ENCODE data around the gene ZNF521.

Gene ZNF521

DNA sequence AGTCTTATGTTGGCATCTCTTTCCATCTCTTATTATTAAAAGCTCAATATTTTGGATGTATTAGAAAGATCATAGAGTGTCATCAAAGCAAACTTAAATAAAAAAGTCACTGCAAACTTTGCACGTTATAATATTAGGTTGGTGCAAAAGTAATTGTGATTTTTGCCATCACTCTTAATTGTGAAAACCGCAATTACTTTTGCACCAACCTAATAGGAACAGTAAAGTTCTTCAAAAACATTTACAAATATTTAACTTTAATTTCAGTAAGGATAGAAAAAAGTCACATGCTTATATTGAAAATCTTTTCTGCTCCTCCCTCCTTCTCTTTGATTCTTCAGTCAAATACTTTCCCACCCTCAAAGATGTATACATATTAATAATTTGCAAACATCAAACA is 51.5 kb downstream of the ZNF521 start:
- FAIRE-seq (no peak), DNase-seq (ENCODE audit: insufficient read length, low spot score) (no peak)
- TF ChIP-seq SPI1 (IDR thresholded peaks at IDR 0.05; ENCODE audit: low read depth, low read length) (no peak), TAF1 (IDR thresholded peaks at IDR 0.05; ENCODE audit: low read depth, low read length) (no peak), POLR2AphosphoS5 (IDR thresholded peaks at IDR 0.05; ENCODE audit: low read depth, low read length) (no peak), POU2F2 (IDR thresholded peaks at IDR 0.05; ENCODE audit: low read depth, low read length) (no peak), POLR2A (IDR thresholded peaks at IDR 0.05; ENCODE audit: low read depth, low read length) (no peak), PAX5 (IDR thresholded peaks at IDR 0.05; ENCODE audit: insufficient read depth, low read length, severe bottlenecking) (no peak)

DNA sequence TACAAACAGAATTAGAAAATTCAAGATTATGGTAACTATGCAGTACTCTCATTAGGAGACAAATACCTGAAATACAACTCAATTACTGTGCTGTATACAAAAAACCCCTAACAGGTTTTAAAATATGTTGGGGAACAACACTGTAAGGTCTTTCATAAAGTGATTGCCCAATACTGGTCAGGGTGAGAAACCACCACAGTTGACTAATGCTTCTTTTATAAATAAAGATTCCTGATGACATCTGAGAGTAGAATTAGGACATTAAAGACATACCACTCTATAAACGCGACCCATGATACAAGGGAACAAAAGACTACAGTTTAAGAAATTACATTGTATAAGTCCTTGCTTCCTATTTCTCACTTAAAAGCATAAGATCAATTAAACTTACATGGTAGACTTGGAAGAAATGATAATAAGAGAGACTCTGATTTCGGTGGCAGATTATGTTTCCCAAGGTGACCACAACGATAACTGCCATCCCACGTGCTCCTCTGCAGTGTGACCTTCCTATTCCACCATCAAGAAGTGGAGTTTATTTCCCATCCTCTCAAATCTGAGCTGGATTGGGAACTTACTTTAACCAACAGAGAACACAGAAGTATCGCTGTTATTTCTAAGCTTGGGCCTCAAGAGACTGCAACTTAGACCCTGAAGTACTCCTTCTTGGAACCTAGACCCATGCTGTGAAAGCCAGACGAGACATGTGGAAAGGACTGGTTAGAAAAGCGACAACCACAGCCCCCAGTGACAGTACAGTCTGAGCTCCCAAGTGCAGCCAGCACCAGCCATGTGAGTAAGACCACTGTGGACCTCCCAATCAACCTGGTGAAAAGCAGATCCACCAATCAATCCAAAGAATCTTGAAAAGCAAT is 52.3 kb downstream of the ZNF521 start:
- DNase-seq (ENCODE audit: insufficient read length, low spot score) (no peak), FAIRE-seq (no peak)
- TF ChIP-seq POU2F2 (IDR thresholded peaks at IDR 0.05; ENCODE audit: low read depth, low read length) (no peak), TAF1 (IDR thresholded peaks at IDR 0.05; ENCODE audit: low read depth, low read length) (no peak), POLR2A (IDR thresholded peaks at IDR 0.05; ENCODE audit: low read depth, low read length) (no peak), PAX5 (IDR thresholded peaks at IDR 0.05; ENCODE audit: insufficient read depth, low read length, severe bottlenecking) (no peak), POLR2AphosphoS5 (IDR thresholded peaks at IDR 0.05; ENCODE audit: low read depth, low read length) (no peak), SPI1 (IDR thresholded peaks at IDR 0.05; ENCODE audit: low read depth, low read length) (no peak)

DNA sequence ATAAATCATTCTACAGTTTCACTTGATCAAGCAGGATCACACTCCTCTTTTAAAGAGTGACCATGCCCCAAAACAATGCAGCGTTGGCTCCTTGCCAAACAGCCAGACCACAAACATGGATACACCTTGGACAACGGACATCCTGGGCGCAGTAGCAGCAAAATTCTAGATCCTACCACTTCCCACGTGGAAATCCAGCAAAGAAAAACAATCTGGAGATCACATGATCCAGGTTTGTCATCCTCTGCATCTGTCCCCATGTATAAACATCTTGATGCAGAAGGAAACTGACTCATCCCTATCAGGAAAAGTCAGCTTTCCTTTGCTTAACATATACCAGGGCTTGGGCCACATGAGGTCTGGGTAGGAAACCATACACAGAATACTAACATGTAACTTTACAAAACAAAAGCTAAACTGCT is 53.1 kb downstream of the ZNF521 start:
- no peak for DNase-seq (ENCODE audit: insufficient read length, low spot score)
- TF ChIP-seq POLR2A (IDR thresholded peaks at IDR 0.05; ENCODE audit: low read depth, low read length) (no peak), PAX5 (IDR thresholded peaks at IDR 0.05; ENCODE audit: insufficient read depth, low read length, severe bottlenecking) (no peak), POU2F2 (IDR thresholded peaks at IDR 0.05; ENCODE audit: low read depth, low read length) (no peak)
- FAIRE-seq = no peak

DNA sequence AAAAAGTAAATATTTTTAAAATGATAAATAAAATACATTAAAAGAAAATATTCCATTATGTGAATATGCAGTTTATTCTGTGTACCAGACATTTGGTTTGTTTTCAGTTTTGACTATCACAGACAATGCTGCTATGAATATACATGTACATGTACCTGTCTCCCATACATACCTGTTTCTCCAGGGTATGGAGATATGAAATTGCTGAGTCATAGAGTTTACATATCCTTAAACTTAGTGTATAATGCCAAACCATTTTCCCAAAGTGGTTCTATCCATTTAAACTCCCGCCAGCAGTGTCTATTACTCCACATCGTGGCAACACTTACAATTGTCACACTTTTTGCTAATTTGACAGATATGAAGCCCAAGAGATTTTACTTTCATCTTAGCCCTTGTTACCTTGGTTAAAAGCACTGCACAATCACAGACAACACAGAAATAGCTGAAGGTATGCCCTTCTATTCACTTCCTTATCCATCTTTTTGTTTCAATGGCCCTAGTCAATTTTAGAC is 56.3 kb downstream of the ZNF521 start:
- no peak for FAIRE-seq
- no peak for DNase-seq (ENCODE audit: insufficient read length, low spot score)
- TF ChIP-seq POU2F2 (IDR thresholded peaks at IDR 0.05; ENCODE audit: low read depth, low read length) (no peak), POLR2A (IDR thresholded peaks at IDR 0.05; ENCODE audit: low read depth, low read length) (no peak), PAX5 (IDR thresholded peaks at IDR 0.05; ENCODE audit: insufficient read depth, low read length, severe bottlenecking) (no peak), SPI1 (IDR thresholded peaks at IDR 0.05; ENCODE audit: low read depth, low read length) (no peak), TAF1 (IDR thresholded peaks at IDR 0.05; ENCODE audit: low read depth, low read length) (no peak), POLR2AphosphoS5 (IDR thresholded peaks at IDR 0.05; ENCODE audit: low read depth, low read length) (no peak)

DNA sequence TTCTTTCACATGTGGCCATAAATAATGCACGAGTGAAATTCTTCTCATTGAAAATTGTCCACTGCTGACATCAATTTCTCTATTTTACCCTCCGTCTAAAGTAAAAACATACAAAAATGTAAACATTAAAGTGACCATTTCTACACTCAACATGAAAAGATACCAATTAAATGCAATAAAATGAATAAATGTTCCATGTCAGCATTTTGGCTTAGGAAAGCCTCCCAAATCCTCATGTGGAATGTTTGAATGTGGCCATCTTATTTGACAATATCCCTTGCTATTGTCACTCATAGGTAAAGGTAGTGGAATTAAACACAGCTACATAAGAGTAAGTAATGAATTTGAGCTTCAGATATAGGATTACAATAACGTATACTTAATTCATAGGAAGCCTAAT is 60.8 kb downstream of the ZNF521 start:
- TF ChIP-seq POU2F2 (IDR thresholded peaks at IDR 0.05; ENCODE audit: low read depth, low read length) = no peak
- no peak for TF ChIP-seq SPI1 (IDR thresholded peaks at IDR 0.05; ENCODE audit: low read depth, low read length)
- no peak for TF ChIP-seq POLR2AphosphoS5 (IDR thresholded peaks at IDR 0.05; ENCODE audit: low read depth, low read length)
- no peak for TF ChIP-seq PAX5 (IDR thresholded peaks at IDR 0.05; ENCODE audit: insufficient read depth, low read length, severe bottlenecking)
- no peak for TF ChIP-seq POLR2A (IDR thresholded peaks at IDR 0.05; ENCODE audit: low read depth, low read length)
- TF ChIP-seq TAF1 (IDR thresholded peaks at IDR 0.05; ENCODE audit: low read depth, low read length) = no peak
- DNase-seq (ENCODE audit: insufficient read length, low spot score) (no peak), FAIRE-seq (no peak)

DNA sequence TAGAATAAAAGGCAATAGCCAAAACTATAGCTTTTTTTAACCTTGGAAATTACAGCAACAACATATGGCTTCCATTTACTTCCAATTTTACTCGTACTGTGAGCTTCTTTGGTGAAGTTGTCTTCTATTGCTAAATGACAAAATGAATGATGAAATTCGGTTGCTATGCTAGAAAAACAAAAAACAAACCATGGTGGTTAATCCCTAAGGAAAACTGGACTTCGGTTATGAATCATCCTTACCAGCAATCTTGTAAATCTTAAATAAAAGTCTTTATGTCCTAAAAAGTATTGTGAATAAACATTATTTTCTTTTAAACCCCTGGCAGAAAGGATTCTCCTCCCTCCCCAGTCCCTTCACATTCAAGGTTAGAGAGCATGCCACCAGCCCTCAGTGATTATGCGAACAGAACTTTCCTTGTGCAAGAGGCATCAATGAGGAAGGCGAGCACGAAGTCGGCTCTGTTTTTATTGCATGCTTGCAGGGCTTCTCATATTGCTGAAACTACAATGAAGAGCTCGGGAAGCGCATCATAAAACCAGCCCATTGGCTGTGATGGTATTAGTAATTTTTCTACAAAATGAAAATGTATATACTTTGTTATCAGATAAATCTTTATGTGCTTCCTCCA is 62.9 kb downstream of the ZNF521 start:
- no peak for TF ChIP-seq PAX5 (IDR thresholded peaks at IDR 0.05; ENCODE audit: insufficient read depth, low read length, severe bottlenecking)
- DNase-seq (ENCODE audit: insufficient read length, low spot score) (no peak), FAIRE-seq (no peak)

DNA sequence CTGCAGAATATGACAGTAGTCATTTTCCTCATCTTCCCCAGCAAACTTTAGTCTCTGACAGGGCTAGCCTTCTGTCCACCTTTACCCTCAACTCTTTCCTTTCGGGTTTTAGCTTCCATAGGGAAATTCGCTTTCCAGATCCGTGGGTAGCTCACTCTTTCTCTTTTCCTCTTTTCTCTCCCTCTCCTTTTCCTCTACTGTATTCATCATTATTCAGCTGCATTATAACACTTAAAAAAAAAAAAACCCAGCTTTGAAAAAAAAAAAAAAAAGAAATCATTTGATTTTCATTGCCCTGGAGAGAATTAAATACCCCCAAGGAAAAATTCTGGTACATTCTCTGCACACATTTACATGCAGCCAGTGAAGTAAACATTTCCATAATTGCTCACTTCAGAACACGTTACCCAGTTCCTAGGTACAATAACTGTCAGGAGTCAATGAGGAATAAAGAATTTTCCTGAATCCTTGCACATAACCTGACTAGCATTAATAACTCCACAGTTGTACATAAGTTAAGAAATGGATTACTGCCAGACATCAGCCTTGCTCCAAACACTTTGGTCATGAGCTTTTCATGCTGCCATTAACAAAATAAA is 63.5 kb downstream of the ZNF521 start:
- FAIRE-seq = no peak
- no peak for DNase-seq (ENCODE audit: insufficient read length, low spot score)
- TF ChIP-seq PAX5 (IDR thresholded peaks at IDR 0.05; ENCODE audit: insufficient read depth, low read length, severe bottlenecking) (no peak), TAF1 (IDR thresholded peaks at IDR 0.05; ENCODE audit: low read depth, low read length) (no peak), POU2F2 (IDR thresholded peaks at IDR 0.05; ENCODE audit: low read depth, low read length) (no peak), POLR2AphosphoS5 (IDR thresholded peaks at IDR 0.05; ENCODE audit: low read depth, low read length) (no peak), POLR2A (IDR thresholded peaks at IDR 0.05; ENCODE audit: low read depth, low read length) (no peak)

DNA sequence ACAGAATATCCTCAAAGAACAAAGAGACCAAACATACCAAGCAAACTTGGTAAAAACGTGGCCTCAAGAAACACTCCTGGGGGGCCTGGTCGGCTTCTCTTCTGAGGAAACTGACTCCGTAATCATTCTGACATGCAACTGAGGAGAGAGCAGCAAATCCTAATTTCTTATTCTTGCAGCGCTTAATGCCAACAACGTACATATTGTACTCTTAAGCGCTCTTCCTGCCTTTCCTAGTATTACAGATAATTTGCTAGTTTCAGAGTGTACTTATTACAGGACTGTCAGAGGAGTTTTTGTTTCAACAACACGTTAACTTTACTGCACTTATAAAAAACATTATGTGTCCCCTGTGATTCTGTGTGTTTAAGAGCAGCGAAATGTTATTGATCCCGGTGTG is 64.9 kb downstream of the ZNF521 start:
- TF ChIP-seq TAF1 (IDR thresholded peaks at IDR 0.05; ENCODE audit: low read depth, low read length) (no peak), SPI1 (IDR thresholded peaks at IDR 0.05; ENCODE audit: low read depth, low read length) (no peak)
- FAIRE-seq (no peak), DNase-seq (ENCODE audit: insufficient read length, low spot score) (no peak)

DNA sequence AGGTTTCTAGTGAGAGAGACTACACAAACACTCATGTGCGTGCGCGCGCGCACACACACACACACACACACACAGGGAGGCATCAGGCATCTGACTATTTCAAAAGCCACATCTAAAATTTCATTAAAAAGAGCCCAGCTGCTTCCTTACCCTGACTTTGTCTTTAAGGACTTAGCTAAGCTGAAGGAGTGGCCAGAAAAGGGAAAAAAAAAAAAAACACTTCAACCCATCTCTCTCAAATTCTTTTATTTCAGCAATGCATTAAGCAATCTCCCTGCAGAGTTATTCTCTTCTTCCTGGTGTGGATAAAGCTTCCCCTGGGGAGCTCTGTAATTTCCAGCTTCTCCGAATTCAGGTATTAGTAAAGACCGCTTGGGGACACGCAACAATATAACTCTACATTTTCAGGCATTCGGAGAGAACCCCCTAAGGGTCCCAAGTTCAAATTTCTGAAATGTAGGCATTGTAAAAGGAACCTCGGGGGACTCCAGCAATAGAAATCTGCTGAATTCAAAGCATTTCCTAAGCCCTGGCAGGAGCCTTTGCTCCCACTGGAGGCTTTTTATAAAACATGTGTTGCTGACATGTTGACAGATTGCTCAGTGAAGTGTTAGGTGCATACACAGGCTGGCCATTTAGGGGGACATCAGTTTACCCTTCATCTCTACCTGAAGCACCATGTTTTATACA is 67.0 kb downstream of the ZNF521 start:
- DNase-seq (ENCODE audit: insufficient read length, low spot score) (no peak), FAIRE-seq (no peak)
- TF ChIP-seq POLR2AphosphoS5 (IDR thresholded peaks at IDR 0.05; ENCODE audit: low read depth, low read length) (no peak), POU2F2 (IDR thresholded peaks at IDR 0.05; ENCODE audit: low read depth, low read length) (no peak), PAX5 (IDR thresholded peaks at IDR 0.05; ENCODE audit: insufficient read depth, low read length, severe bottlenecking) (no peak)

Data from GM12891 (cell line).